HG03045 (cell line): Measurements from ENCODE around the gene DAPL1.

Source experiments
- ATAC-seq: cut with Tn5 transposase; IDR thresholded peaks from one replicate; pipeline ENCODE4 v1.9.1; 2021; ENCODE audit warnings: mild to moderate bottlenecking, moderate library complexity; ENCODE audit not compliant: unreplicated experiment

Gene DAPL1, protein sequence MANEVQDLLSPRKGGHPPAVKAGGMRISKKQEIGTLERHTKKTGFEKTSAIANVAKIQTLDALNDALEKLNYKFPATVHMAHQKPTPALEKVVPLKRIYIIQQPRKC

DNA sequence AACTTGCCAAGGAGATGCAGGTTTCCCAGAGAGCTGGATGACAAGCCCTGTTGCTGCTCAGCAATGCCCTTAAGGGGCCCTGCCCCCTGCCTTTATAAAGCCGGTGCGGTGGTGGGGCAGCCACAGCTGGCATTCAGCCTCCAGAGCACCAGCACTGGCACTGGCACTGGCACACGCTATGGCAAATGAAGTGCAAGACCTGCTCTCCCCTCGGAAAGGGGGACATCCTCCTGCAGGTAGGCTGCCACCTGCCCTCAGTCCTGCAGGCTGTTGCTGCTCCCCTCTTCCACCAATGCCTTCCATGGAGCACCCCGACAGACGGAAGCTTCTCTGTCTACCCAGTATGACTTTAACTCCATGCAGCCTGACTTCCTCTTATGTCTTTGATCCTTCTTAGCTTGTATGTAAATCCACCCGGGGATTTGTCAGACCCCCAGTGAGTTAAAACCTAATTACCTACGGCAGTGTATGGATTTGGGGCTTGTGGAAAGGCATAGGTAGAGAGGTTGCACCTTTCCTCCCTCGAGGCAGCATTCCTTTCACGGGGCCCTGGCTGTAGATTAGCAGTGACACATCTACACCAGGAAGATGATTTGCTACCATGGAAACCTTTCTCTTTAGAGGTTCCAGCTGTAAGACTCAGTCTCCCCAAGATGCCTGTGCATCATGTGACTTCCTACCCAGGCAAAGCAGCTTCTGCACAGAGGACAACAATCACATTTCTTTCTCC, at the start of gene DAPL1:
DAPL1 (plus strand) TSS at position 123 of the 730 bp plus-strand sequence; CDS start at position 179, 56 bp downstream.
- no peak for ATAC-seq

DNA sequence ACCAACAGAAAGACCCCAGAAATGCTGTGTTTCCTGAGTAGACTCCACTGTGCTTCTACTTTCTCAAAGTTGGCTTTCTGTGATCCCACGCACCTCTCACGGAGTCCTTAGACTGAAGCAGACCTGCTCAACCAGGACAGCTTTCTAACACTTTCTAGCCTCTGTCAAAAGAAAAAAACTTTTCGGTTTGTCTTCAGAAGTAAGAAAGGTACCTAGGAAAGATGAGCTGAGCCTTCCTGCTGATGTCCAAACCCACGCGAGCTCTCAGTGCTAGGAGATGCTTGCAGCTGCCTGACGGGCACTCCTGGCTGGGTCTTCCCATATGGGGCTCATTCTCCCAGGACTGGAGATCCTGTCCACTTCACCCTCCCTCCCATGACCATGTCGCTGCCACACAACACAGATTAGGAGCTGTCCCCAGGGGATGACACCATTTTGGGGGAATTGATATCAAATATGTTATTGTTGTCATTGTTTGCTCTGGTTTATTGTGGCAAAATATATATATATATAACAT, 49.2 kb upstream of the DAPL1 start:
- no peak for ATAC-seq

DNA sequence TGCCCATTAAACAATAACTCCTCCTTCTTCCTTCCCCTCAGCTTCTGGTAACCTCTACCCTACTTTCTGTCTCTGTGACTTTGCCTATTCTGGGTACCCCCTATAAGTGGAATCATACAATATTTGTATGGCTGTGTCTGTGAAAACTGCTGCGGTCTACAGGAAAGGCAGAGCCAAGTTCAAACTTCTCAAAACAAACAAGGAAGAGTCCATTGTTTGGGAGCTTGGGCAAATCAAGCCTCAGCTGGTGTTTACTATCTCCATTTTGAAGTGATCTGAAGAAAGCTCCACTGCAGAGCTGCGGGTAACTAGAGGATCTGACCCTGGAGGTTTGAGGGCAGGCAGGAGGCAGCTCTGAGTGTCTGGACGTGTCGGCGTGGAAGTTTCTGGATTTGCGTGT, 48.6 kb upstream of the DAPL1 start:
- ATAC-seq = no peak

DNA sequence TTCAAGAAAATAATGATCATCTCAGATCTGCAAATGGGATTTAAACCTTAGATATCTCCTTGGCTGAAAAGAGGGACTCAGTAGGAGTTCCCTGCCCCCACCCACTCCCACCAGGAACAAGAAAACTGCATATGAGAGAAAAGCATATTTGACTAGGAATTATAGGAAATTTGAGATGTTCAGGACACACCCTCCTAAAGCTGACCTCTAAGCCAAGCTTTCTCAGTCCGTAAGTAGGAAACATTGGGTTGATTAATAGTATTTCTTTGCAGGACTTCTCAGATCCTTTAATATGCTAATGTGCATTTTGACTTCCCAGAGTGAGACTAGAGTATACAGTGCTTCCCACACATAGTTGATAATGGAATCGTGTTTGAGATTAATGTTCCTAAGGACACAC, 47.8 kb upstream of the DAPL1 start:
- no peak for ATAC-seq

DNA sequence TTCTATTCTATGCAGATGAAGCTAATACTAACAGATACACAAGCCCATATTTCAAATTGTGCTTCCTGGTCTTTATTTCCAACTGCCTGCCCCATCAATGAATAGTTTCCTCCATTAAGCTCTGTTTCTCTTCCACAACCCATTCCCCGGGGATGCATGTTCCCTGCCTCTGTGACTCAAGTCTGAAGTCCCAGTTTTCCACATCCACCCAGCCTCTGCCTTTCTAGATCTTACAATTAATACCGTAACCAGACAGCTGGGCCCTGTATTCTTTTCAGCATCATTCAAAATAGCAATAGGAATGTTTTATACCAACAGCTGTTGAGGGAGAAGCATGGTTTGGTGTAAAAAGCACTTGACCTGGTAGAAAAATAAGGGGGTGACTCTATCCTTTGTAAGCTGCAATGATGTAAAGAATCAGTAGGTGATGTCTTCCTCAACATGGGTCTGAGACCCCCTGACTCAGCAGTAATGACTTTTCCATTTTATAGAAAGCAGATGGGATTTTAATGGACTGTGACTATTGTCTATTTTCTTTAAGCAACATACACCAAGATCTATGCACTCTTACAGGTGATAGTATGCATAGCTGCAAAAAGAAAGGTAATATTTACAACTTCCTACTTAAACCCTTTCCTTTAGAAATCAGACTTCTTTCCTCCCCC, 46.1 kb upstream of the DAPL1 start:
- no peak for ATAC-seq

DNA sequence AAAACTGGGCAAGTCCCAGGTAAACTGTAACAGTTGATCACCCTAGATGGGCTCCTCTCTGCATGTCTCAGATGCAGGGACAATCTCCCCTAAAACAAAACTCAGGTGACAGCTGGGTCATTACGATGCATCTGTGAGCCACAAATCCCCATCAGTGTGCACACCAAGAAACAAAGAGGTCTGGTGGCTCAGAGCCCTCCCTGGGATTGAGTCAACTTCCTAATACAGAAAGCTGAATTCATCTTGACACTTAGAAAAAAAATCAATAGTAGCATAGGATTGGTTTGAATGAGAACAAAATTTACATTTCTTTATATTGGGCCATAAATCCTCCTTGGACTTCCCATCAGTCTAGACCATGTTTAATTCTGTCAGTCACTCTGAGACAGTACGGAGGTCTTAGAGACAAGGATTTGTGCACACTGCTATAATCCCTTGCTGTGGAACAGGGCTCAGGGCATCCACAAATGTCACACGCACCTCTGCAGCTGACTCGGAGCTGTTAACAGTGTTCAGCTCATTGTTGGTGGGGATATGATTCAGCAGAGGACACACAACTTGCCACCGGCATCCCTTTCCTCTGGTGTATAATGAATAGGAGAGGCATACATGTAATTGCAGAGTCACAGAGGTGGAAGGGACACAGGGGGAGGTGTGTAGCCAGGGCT, 44.5 kb upstream of the DAPL1 start:
- no peak for ATAC-seq

DNA sequence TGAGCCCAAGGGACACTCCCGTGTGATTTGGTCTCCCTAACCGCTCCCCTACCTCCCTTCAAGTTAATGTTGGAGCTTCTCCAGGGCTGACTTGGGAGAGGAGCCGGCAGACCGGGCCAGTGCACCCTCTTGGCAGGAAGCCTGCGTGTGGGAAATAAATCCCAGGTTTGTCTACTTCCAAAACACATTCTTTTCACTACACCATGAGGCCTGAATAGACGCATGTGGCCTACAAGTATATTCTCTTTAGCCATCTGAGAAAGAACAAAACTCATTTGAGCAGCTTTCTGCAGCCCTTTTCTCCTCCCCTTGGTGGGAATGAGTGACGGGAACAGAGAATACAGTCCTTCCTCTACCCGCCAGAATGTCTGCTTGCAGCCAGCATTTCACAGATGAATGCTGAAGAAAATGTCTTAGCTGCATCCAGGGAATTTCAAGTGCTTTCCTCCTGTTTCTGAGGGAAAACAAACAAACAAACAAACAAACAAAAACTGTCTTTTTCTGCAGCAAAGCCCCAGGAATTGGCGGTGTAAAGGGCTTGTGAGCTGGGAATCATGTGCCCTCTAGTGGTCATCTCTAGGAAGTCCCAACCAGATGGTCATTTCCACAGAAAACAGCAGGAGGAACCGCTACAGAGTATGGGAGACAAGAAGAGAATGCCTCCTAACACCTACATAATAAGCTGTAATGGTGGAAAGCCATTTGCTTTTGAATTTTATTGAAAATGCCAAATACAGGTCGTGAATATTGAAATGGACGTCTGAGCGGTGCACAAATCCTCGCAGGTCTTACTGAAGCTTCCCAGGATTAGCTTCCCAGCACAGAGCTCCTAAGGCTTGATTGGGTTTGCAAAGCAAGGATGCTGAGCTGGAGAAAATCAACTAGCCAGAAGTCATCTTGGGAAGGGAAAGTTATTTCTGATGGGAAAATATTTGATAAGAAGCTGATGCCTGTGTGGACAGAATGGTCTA, 41.2 kb upstream of the DAPL1 start:
- peak; percentile 75 for ATAC-seq

DNA sequence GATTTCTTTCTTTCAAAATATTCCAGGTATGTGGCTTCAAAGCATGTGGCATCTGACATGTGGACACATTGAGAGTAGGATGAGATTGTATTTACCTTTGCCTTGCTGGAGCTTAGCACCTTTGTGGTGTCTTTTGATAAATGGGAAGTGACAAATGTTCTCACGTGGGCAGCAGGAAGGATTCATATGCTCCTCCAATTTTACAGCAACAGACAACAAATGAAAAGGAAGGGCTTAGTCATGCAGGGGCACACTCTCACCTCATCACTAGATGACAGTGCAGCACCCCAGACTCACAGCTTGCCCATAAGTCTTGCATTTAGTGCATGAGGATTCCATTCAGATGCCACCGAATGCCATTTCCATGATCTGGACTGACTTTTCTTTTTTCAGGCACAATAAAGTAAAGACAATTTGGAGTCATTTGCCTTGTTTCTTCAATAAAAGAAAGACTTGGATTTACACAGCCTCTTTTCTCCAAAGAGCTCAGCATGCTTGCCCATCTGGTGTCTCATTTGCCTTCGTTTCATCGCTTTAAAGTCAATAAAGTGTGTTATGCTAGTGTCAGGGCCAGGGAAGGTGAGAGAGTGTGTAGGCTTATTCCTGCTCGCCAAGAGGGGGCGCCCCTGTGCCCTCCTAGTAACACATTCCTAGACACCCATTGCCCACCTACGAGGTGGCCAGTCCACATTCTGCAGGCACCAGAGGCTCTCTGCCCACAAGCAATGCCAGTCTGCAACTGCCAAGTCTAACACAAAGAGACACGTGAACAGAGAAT, 39.6 kb upstream of the DAPL1 start:
- no peak for ATAC-seq

DNA sequence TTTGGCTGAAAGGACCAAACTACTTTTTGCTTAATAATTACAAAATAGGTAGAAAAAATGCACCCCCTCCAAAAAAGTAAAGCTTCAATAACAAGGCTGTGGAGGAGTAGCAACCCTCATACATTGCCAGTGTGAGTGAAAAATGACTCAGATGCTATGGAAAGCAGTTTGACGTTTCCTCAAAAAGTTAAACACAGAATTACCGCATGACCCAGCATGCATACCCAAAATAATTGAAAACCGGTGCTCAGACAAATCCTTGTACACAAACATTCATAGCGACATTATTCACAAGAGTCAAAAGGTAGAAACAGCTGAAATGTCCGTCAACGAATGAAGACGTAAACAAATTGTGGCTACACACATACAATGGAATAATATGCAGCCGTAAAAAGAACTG, 38.8 kb upstream of the DAPL1 start:
- no peak for ATAC-seq

DNA sequence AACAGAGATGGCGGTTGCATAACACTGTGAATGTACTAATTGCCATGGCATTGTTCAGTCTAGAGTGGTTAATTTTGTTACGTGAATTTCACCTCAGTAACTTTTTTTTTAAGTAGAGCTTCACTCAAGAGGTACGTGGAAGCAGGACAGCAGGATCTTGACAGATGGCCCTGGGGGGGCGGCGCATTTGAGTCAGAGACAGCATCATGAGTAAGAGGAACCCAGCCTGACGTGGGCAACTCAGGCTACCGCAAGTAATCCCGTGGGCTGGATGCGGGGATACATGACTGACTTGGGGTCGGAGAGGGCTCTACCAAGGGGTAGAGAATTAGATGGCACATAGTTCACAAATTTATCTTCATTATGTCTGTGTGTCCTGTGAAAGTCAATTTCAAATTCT, 38.1 kb upstream of the DAPL1 start:
- no peak for ATAC-seq

DNA sequence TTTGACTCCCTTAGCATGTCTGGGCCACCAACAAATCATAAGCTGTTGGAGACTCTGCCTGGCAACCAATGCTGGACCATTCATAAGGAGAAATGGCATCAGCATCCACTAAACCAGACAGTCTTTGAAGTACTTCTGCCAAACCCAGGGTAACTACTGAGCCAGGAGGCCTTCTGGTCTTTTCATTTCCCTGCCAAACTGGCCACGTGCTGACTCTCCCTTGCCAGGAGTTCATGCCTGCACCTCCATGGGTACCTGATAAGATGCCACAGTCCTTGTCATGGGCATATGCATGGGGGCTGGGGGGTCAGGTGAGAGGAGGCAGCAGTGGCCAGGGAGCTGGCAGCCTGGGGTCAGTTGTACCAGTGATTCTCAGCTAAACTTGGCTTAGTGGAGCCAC, 34.2 kb upstream of the DAPL1 start:
- no peak for ATAC-seq

DNA sequence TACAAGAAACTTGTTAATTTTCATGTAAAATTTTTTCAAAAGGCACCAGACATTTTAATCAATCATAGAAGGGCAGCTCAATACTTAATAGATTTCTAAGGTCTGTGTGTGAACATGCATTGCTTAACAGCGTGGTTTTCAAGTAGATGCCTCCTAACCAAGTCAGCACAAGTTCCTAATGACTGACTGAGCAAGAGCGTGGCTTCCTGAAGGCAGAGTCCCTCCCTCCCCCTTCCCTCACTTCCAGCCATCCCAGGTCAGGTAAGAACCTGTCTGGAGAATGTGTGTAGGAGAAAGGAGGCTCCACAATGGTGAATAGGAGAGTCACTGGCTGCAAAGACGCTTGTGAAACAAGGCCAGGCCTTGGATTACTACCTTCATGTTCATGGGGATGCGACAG, 33.5 kb upstream of the DAPL1 start:
- ATAC-seq = no peak

DNA sequence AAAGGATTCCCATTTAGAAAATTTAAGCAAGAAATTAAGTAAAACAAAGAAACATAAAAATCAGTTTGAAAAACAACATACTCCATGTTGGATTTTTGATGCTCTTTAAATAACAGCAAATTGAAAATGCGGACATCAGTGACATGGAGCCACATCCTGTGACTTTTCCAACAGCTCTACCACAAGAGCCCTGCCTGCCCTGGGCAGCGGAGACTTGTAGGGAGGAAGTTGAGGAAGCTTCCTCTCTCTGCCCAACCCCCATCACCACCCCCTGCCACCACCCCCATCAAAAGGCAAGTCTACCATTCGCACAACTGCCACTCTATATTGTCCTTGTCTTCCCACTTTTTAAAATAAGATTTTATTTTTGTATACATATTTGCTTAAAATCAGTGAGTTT, 32.8 kb upstream of the DAPL1 start:
- no peak for ATAC-seq

DNA sequence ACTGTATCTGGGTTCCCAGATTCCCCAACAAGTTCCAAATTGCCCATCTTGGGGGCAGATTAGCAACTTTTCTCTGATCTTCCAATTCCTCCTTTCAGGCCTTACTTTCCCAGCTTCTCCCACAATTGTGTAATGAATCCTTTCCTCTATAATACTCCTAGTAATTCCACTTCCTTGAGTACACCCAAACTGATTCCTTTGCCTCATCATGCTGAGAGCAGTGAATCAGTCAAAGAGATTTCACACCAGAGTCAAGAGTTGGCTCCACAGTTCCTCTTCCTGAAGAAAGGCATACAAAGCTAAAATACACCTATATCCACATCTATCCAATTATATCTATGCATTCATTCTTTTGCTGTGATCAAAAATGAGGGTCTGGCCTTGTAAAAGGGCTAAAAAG, 28.6 kb upstream of the DAPL1 start:
- no peak for ATAC-seq

DNA sequence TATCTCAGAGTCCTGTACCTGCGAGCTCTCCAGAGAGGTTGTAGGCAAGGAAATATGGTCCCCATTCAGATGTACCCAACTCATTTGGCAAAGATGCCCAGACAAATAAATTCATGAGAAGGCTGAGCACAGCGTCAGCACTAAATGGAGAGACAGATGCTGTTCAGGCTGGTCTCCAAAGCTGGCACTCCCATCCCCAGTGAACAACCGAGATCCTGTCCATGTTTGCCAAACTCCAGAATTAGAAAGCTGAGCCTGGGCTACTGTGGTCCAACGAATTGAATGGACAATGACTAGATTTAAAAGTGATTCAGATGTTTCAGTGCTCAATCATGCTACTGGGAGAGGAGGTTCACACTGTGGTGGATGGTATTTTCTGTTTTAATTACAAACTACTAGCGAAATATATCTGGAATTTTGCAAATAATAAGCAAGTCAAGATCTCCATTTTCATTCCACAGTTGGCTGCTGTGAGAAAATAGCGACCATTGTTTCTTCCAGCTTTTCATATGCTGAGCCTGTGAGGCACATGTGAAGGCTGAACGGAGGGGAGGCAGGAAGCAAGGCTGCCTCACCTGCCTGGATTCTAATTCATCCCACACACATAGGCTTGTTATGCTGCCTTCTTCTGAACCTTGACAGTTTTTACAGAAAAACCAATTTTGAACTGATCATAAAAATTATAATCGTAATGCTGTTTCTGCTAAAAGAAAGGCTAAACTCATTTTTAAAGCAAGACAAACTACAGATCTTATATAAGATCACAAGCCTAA, 22.6 kb upstream of the DAPL1 start:
- ATAC-seq = no peak

DNA sequence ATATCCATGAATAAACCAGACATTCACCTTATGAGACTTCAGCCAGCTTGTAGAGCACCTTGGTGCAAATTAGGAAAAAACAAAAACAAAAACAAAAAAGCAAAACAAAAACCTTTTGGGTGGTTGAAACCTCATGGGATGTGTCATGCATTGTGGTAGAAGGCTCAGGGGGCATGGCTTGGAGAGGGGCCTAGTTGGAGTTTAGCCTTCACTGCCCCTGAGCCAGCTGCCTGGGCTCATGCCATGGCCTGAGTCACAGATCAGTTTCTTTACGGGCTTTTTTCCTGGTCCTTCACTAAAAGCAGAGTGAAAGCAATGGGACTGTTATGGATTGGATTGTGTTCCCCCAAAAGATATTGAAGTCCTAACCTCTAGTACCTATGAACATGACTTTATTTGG, 22.0 kb upstream of the DAPL1 start:
- no peak for ATAC-seq

DNA sequence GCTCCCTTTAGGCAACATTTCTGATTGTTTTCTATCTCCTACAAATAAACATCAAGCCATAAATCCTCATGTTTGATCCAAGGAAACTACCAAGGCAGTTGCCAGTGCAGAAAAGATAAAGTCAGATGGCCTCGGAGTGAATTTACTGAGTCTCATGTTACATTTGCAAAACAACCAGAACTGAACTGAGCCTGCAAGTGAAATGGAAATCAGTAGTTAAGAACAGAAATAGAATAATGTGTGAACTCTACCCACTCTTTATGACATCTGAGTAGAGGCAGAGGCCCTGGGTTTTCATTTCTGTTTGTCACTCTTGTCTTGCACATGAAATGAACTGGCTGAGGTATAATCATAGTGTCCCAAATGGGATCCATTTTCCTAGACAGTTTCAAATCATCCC, 20.4 kb upstream of the DAPL1 start:
- no peak for ATAC-seq

DNA sequence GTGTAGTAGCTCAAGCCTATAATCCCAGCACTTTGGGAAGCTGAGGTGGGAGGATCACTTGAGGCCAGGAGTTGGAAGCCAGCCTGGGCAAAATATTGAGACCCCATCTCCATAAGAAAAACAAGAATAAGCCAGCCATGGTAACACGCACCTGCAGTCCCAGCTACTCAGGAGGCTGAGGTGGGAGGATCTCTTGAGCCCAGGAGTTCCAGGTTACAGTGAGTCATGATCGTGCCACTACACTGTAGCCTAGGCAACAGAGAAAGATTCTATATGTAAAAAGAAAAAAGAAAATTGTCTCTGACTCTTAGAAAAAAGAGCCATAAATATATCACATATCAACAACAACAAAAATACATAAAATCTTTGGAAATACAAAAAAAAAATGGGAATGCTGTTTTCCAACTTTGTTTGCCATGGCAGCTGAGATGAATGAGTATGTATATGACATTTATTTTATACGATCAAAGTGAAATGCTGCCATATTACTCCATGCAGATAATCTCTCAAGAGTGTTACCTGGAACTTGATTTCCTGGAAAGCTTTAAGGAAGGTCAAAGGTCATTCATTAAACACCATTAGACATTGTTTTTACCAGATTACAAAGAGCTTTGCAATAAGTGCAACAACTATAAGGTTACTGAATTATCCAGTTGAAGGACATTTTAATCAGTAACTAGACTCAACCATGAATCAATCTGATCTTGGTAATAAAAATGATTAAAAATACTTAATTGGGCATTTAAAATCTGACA, 19.7 kb upstream of the DAPL1 start:
- no peak for ATAC-seq
